ENCODE results near the gene NACC2.

The NACC2 gene

DNA sequence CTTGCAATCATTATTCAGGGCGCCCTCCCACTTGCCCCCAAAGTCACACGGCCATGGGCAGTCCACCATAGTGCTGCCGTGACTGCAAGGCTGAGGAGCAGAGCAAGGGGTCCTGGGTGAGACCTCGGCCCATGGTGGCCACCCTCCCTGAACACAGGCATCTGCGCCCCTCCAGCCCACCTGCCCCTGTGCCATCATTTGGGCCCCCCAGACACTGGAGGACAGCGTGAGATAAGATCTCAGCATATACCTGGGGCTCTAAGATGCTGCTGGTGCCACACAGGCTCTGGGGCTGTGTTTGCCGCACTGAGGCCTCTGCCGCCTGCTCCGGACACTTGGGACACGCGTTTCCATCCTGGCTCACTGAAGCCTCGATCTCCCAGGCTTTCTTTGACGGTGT, 20.1 kb upstream of the NACC2 start:
- Histone ChIP-seq H3K36me3 (ENCODE audit: control insufficient read depth, insufficient read depth, low read length) (no peaks in the 10 kb centered on the region), H2BK15ac (replicated peaks; ENCODE audit: low read depth) (no peak overlapping the region), H4K5ac (ENCODE audit: low read length) (no peak overlapping the region), H2BK5ac (ENCODE audit: low read length) (no peak overlapping the region), H3K4me1 (ENCODE audit: control insufficient read depth, low read depth, low read length) (no peaks in the 10 kb centered on the region), H3K4me2 (ENCODE audit: low read length) (no peak overlapping the region), H4K8ac (ENCODE audit: low read depth, low read length) (no peak overlapping the region), H3K4me3 (ENCODE audit: low read length) (no peak overlapping the region), H2AK5ac (ENCODE audit: low read length) (no peak overlapping the region), H3K79me2 (ENCODE audit: control insufficient read depth, insufficient read depth, low read length) (no peaks in the 10 kb centered on the region), H3K27me3 (ENCODE audit: insufficient read depth, low read length, poor library complexity) (no peaks in the 10 kb centered on the region), H3K23ac (ENCODE audit: low read length) (no peak overlapping the region), H3K27ac (ENCODE audit: low read depth, low read length) (no peak overlapping the region), H3K4ac (ENCODE audit: low read depth, low read length) (no peak overlapping the region), H3K18ac (ENCODE audit: low read length) (no peak overlapping the region), H3K56ac (ENCODE audit: low read length) (no peak overlapping the region), H2BK120ac (ENCODE audit: low read depth, low read length) (no peak overlapping the region), H3K79me1 (ENCODE audit: low read length) (peaks cover 10% of the 10 kb centered on the region), H3K9ac (ENCODE audit: low read length) (no peak overlapping the region)
- no peak for DNase-seq
- no CpG with 5 or more reads among the region's 13 CpGs for WGBS (ENCODE audit: extremely low coverage, insufficient coverage, low lambda C conversion rate)

DNA sequence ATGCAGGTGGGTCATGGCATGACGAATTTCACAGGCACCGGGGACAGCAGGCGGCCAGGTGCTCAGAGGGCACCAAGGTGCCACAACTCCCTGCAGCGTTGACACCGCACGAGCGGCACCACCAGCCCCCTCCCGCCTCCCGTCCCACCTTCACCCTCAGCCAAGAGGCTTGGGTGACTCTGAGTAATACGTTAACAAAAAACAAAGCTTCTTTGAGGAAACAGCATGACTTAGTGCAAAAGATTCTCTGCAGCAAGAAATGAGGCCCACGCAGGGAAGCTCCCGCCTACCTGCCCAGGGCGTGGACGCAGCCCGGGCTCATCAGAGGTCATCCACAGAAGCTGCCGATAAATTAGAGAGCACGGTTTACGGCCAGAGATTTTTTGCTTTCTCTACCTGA, 19.5 kb upstream of the NACC2 start:
- WGBS (ENCODE audit: extremely low coverage, insufficient coverage, low lambda C conversion rate): no CpG with 5 or more reads among the region's 18 CpGs
- Histone ChIP-seq H3K18ac (ENCODE audit: low read length) (no peak overlapping the region), H2AK5ac (ENCODE audit: low read length) (no peak overlapping the region), H3K4me3 (ENCODE audit: low read length) (no peak overlapping the region), H4K5ac (ENCODE audit: low read length) (no peak overlapping the region), H2BK15ac (replicated peaks; ENCODE audit: low read depth) (no peak overlapping the region), H3K4me1 (ENCODE audit: control insufficient read depth, low read depth, low read length) (no peaks in the 10 kb centered on the region), H2BK120ac (ENCODE audit: low read depth, low read length) (no peak overlapping the region), H3K36me3 (ENCODE audit: control insufficient read depth, insufficient read depth, low read length) (no peaks in the 10 kb centered on the region), H3K9ac (ENCODE audit: low read length) (no peak overlapping the region), H3K79me1 (ENCODE audit: low read length) (peaks cover 10% of the 10 kb centered on the region), H3K27me3 (ENCODE audit: insufficient read depth, low read length, poor library complexity) (no peaks in the 10 kb centered on the region), H2BK5ac (ENCODE audit: low read length) (no peak overlapping the region), H3K4ac (ENCODE audit: low read depth, low read length) (no peak overlapping the region), H3K27ac (ENCODE audit: low read depth, low read length) (no peak overlapping the region), H4K8ac (ENCODE audit: low read depth, low read length) (no peak overlapping the region), H3K23ac (ENCODE audit: low read length) (no peak overlapping the region), H3K4me2 (ENCODE audit: low read length) (no peak overlapping the region), H3K79me2 (ENCODE audit: control insufficient read depth, insufficient read depth, low read length) (no peaks in the 10 kb centered on the region), H3K56ac (ENCODE audit: low read length) (no peak overlapping the region)
- no peak for DNase-seq

- Histone ChIP-seq H3K36me3 (ENCODE audit: control insufficient read depth, insufficient read depth, low read length) (no peaks in the 10 kb centered on the region), H3K4ac (ENCODE audit: low read depth, low read length) (no peak overlapping the region), H3K9ac (ENCODE audit: low read length) (no peak overlapping the region), H3K4me1 (ENCODE audit: control insufficient read depth, low read depth, low read length) (no peaks in the 10 kb centered on the region), H3K79me2 (ENCODE audit: control insufficient read depth, insufficient read depth, low read length) (no peaks in the 10 kb centered on the region), H3K18ac (ENCODE audit: low read length) (no peak overlapping the region), H4K8ac (ENCODE audit: low read depth, low read length) (no peak overlapping the region), H3K27me3 (ENCODE audit: insufficient read depth, low read length, poor library complexity) (no peaks in the 10 kb centered on the region), H2BK120ac (ENCODE audit: low read depth, low read length) (no peak overlapping the region), H4K5ac (ENCODE audit: low read length) (no peak overlapping the region), H3K4me2 (ENCODE audit: low read length) (no peak overlapping the region), H2AK5ac (ENCODE audit: low read length) (no peak overlapping the region), H2BK15ac (replicated peaks; ENCODE audit: low read depth) (no peak overlapping the region), H3K79me1 (ENCODE audit: low read length) (peaks cover 9% of the 10 kb centered on the region), H3K27ac (ENCODE audit: low read depth, low read length) (no peak overlapping the region), H2BK5ac (ENCODE audit: low read length) (no peak overlapping the region), H3K23ac (ENCODE audit: low read length) (no peak overlapping the region), H3K56ac (ENCODE audit: low read length) (no peak overlapping the region), H3K4me3 (ENCODE audit: low read length) (no peak overlapping the region)
- no CpG with 5 or more reads among the region's 11 CpGs for WGBS (ENCODE audit: extremely low coverage, insufficient coverage, low lambda C conversion rate)
- DNase-seq: no peak
Measured at GRCh38 chr9:136112541-136112940, 17.5 kb upstream of the NACC2 start.

DNA sequence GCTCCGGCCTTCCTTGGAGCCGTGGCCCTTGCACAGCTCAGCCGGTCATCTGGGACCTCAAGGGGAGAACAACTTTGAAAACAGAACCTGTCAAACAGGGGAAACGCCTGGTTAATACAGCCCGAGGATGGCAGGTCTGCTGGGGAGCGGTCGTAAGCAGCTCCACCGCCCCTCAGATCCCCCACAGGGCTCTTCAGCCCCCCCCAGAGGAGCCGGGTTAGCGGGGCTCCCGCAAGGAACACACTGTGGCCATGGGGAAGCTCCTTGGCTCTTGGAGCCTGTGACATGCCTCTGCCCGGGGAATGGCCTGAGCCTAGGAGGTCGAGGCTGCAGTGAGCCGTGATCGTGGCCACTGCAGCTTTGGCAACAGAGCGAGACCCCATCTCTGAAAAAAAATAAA, 16.8 kb upstream of the NACC2 start:
- Histone ChIP-seq H3K36me3 (ENCODE audit: control insufficient read depth, insufficient read depth, low read length) (no peaks in the 10 kb centered on the region), H3K18ac (ENCODE audit: low read length) (no peak overlapping the region), H3K4ac (ENCODE audit: low read depth, low read length) (no peak overlapping the region), H3K27me3 (ENCODE audit: insufficient read depth, low read length, poor library complexity) (no peaks in the 10 kb centered on the region), H3K4me2 (ENCODE audit: low read length) (no peak overlapping the region), H3K4me3 (ENCODE audit: low read length) (no peak overlapping the region), H4K5ac (ENCODE audit: low read length) (no peak overlapping the region), H3K4me1 (ENCODE audit: control insufficient read depth, low read depth, low read length) (no peaks in the 10 kb centered on the region), H2BK15ac (replicated peaks; ENCODE audit: low read depth) (no peak overlapping the region), H3K79me2 (ENCODE audit: control insufficient read depth, insufficient read depth, low read length) (no peaks in the 10 kb centered on the region), H2BK120ac (ENCODE audit: low read depth, low read length) (no peak overlapping the region), H3K79me1 (ENCODE audit: low read length) (peaks cover 3% of the 10 kb centered on the region), H2BK5ac (ENCODE audit: low read length) (no peak overlapping the region), H3K56ac (ENCODE audit: low read length) (no peak overlapping the region), H2AK5ac (ENCODE audit: low read length) (no peak overlapping the region), H3K27ac (ENCODE audit: low read depth, low read length) (no peak overlapping the region), H3K23ac (ENCODE audit: low read length) (no peak overlapping the region), H3K9ac (ENCODE audit: low read length) (no peak overlapping the region), H4K8ac (ENCODE audit: low read depth, low read length) (no peak overlapping the region)
- no peak for DNase-seq
- no CpG with 5 or more reads among the region's 16 CpGs for WGBS (ENCODE audit: extremely low coverage, insufficient coverage, low lambda C conversion rate)

DNA sequence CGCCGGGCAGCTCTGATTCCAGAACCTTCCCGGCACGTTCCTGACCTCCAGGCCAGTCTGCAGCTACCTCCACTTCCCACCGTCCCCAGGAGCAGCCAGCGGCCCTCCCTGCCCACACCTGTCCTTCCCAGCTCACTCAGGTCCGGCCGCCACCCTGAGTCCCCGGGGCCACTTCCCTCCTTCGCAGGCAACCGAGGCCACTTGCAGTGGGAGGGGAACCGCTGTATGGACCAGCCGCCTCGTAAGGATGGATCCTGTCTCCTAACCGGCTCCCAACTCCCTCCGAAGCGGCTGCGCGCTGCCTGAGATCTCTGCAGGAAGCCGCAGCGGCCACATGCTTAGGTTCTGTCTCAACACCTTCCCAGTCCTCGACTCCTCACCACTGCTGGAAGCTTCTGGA, 16.1 kb upstream of the NACC2 start:
- no peak for DNase-seq
- Histone ChIP-seq H2BK5ac (ENCODE audit: low read length) (no peak overlapping the region), H3K56ac (ENCODE audit: low read length) (peak overlapping the region; percentile 17), H3K27ac (ENCODE audit: low read depth, low read length) (no peak overlapping the region), H3K23ac (ENCODE audit: low read length) (no peak overlapping the region), H2AK5ac (ENCODE audit: low read length) (no peak overlapping the region), H3K4me1 (ENCODE audit: control insufficient read depth, low read depth, low read length) (no peaks in the 10 kb centered on the region), H2BK15ac (replicated peaks; ENCODE audit: low read depth) (no peak overlapping the region), H4K5ac (ENCODE audit: low read length) (no peak overlapping the region), H3K18ac (ENCODE audit: low read length) (no peak overlapping the region), H2BK120ac (ENCODE audit: low read depth, low read length) (no peak overlapping the region), H3K4me3 (ENCODE audit: low read length) (no peak overlapping the region), H3K4ac (ENCODE audit: low read depth, low read length) (no peak overlapping the region), H3K79me2 (ENCODE audit: control insufficient read depth, insufficient read depth, low read length) (no peaks in the 10 kb centered on the region), H4K8ac (ENCODE audit: low read depth, low read length) (no peak overlapping the region), H3K36me3 (ENCODE audit: control insufficient read depth, insufficient read depth, low read length) (no peaks in the 10 kb centered on the region), H3K4me2 (ENCODE audit: low read length) (no peak overlapping the region), H3K27me3 (ENCODE audit: insufficient read depth, low read length, poor library complexity) (no peaks in the 10 kb centered on the region), H3K9ac (ENCODE audit: low read length) (no peak overlapping the region), H3K79me1 (ENCODE audit: low read length) (peaks cover 2% of the 10 kb centered on the region)
- no CpG with 5 or more reads among the region's 22 CpGs for WGBS (ENCODE audit: extremely low coverage, insufficient coverage, low lambda C conversion rate)

Measured in mesendoderm (in vitro differentiated cells).